Measurements from ENCODE around the gene MPDU1.
A peak's percentile ranks its signal among the peaks of the same experiment; 100 is the strongest.

The MPDU1 gene

GRCh38 chr17:7576432-7576937 is 7.2 kb upstream of the MPDU1 start:
- TF ChIP-seq, protein P1, sequence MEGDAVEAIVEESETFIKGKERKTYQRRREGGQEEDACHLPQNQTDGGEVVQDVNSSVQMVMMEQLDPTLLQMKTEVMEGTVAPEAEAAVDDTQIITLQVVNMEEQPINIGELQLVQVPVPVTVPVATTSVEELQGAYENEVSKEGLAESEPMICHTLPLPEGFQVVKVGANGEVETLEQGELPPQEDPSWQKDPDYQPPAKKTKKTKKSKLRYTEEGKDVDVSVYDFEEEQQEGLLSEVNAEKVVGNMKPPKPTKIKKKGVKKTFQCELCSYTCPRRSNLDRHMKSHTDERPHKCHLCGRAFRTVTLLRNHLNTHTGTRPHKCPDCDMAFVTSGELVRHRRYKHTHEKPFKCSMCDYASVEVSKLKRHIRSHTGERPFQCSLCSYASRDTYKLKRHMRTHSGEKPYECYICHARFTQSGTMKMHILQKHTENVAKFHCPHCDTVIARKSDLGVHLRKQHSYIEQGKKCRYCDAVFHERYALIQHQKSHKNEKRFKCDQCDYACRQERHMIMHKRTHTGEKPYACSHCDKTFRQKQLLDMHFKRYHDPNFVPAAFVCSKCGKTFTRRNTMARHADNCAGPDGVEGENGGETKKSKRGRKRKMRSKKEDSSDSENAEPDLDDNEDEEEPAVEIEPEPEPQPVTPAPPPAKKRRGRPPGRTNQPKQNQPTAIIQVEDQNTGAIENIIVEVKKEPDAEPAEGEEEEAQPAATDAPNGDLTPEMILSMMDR (IDR thresholded peaks at IDR 0.05; ENCODE audit: poor library complexity, severe bottlenecking), result no peak
- H3K4me3 ChIP-seq (ENCODE audit: severe bottlenecking), result no peak overlapping the region

DNA sequence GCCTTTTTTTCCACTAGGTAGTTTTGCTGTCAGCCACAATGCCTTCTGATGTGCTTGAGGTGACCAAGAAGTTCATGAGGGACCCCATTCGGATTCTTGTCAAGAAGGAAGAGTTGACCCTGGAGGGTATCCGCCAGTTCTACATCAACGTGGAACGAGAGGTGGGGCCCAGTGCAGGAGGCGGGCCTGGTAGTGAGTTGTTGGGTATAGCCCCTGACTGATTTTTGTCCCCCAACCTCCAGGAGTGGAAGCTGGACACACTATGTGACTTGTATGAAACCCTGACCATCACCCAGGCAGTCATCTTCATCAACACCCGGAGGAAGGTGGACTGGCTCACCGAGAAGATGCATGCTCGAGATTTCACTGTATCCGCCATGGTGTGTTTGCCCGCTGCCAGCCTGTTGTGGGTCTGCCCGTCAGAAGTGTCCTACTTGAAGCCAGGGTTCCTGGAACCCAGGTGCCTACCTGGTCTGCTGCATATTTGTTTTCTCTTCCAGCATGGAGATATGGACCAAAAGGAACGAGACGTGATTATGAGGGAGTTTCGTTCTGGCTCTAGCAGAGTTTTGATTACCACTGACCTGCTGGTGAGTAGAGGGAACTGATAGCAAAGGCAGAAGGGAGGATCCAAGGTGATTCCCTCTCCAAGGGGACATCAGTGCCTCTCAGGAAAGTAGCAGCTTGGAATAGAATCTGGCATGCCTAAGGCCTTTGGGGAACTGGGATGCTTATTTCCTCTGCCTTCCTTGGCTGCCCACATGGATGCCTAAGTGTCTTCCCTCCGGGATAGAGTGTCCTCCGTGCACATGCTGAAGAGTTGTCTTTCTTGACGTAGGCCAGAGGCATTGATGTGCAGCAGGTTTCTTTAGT is 6.1 kb upstream of the MPDU1 start:
- Histone ChIP-seq H3K4me3 (ENCODE audit: severe bottlenecking) (no peak overlapping the region), H3K9me3 (ENCODE audit: severe bottlenecking) (no peaks in the 10 kb centered on the region), H3K4me1 (ENCODE audit: insufficient read depth, poor library complexity, severe bottlenecking) (peaks cover 23% of the 10 kb centered on the region), H3K36me3 (ENCODE audit: low read depth) (peaks cover 64% of the 10 kb centered on the region), H3K27ac (ENCODE audit: poor library complexity, severe bottlenecking) (peak overlapping the region; percentile 98), H3K27me3 (ENCODE audit: insufficient read depth, poor library complexity, severe bottlenecking) (no peaks in the 10 kb centered on the region)
- DNase-seq (ENCODE audit: low spot score), result no peak
- TF ChIP-seq, protein P1 (IDR thresholded peaks at IDR 0.05; ENCODE audit: poor library complexity, severe bottlenecking), result no peak
- no peak for ATAC-seq (ENCODE audit: low read depth)

More at GRCh38 chr17:7576432-7576937, 7.2 kb upstream of the MPDU1 start:
- Histone ChIP-seq H3K27ac (ENCODE audit: poor library complexity, severe bottlenecking) (peak overlapping the region; percentile 98), H3K9me3 (ENCODE audit: severe bottlenecking) (no peaks in the 10 kb centered on the region), H3K36me3 (ENCODE audit: low read depth) (peaks cover 64% of the 10 kb centered on the region), H3K27me3 (ENCODE audit: insufficient read depth, poor library complexity, severe bottlenecking) (no peaks in the 10 kb centered on the region), H3K4me1 (ENCODE audit: insufficient read depth, poor library complexity, severe bottlenecking) (peaks cover 23% of the 10 kb centered on the region)
- no peak for ATAC-seq (ENCODE audit: low read depth)
- no peak for DNase-seq (ENCODE audit: low spot score)

GRCh38 chr17:7579001-7579833 is 4.4 kb upstream of the MPDU1 start, which contains the start of gene CD68:
Gene CD68 (plus strand): TSS chr17:7579638. CDS start chr17:7579678, 40 bp downstream.
- peaks cover 49% of the 10 kb centered on the region for H3K36me3 ChIP-seq (ENCODE audit: low read depth)
- H3K4me3 ChIP-seq (ENCODE audit: severe bottlenecking), result no peak within 1 kb of the TSS
- peak within 1 kb of the TSS; percentile 98 for H3K27ac ChIP-seq (ENCODE audit: poor library complexity, severe bottlenecking)
- TF ChIP-seq, protein P1 (IDR thresholded peaks at IDR 0.05; ENCODE audit: poor library complexity, severe bottlenecking), result no peak
- no peaks in the 10 kb centered on the region for H3K9me3 ChIP-seq (ENCODE audit: severe bottlenecking)
- peaks cover 29% of the 10 kb centered on the region for H3K4me1 ChIP-seq (ENCODE audit: insufficient read depth, poor library complexity, severe bottlenecking)
- DNase-seq (ENCODE audit: low spot score) (peak; percentile 89), ATAC-seq (ENCODE audit: low read depth) (peak; percentile 76)
- H3K27me3 ChIP-seq (ENCODE audit: insufficient read depth, poor library complexity, severe bottlenecking), result no peaks in the 10 kb centered on the region

- TF ChIP-seq, protein P1 (IDR thresholded peaks at IDR 0.05; ENCODE audit: poor library complexity, severe bottlenecking), result no peak
- H3K4me1 ChIP-seq (ENCODE audit: insufficient read depth, poor library complexity, severe bottlenecking), result peaks cover 21% of the 10 kb centered on the region
Measured at GRCh38 chr17:7579834-7580603, 3.6 kb upstream of the MPDU1 start.

More at GRCh38 chr17:7579834-7580603, 3.6 kb upstream of the MPDU1 start:
- Histone ChIP-seq H3K9me3 (ENCODE audit: severe bottlenecking) (no peaks in the 10 kb centered on the region), H3K27me3 (ENCODE audit: insufficient read depth, poor library complexity, severe bottlenecking) (no peaks in the 10 kb centered on the region), H3K27ac (ENCODE audit: poor library complexity, severe bottlenecking) (peak overlapping the region; percentile 98), H3K36me3 (ENCODE audit: low read depth) (peaks cover 41% of the 10 kb centered on the region), H3K4me3 (ENCODE audit: severe bottlenecking) (no peak overlapping the region)
- DNase-seq (ENCODE audit: low spot score), result no peak
- ATAC-seq (ENCODE audit: low read depth), result no peak
